ENCODE data around the gene KIR2DL1.
"Not testable (repeated sequence)": the region's sequence is repeated elsewhere in the genome, so short reads cannot be mapped to it uniquely, and the experiment has no call there.

Gene KIR2DL1

DNA sequence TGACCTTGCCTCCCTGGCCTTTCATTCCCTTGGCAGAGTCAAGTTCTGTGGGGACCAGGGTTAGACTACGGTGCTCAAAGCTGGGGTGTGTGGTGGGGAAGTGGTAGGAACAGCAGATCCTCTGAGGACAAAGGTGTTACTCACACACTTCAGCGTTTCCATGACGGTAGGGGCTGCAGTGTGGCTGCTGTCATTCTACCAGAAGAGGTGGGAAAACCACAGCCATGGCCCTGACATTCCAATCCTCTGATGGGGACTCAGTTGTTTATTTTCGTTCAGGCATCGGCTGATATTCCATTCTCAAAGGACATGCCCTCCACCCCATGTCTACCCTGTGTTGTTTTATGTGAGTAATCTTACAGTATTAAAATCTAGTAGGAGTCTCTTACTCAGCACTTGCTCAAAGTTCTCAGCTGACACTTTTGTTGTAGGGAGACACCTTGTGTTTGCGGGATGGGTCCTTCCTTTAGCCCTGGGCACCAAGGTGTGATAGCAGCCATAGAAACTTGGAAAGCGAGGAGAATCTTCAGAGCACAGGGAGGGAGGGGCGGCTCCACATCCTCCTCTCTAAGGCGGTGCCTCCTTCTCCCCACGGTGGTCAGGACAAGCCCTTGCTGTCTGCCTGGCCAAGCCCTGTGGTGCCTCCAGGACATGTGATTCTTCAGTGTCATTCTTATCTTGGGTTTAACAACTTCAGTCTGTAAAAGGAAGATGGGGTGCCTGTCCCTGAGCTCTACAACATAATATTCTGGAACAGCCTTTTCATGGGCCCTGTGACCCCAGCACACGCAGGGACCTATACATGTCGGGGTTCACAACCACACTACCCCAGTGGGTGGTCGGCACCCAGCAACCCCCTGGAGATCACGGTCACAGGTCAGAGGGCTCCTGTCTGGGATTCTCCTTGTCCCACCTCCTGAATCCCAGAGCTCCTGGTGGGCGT, 1.7 kb downstream of the KIR2DL1 start:
- not testable (repeated sequence) for DNase-seq

DNA sequence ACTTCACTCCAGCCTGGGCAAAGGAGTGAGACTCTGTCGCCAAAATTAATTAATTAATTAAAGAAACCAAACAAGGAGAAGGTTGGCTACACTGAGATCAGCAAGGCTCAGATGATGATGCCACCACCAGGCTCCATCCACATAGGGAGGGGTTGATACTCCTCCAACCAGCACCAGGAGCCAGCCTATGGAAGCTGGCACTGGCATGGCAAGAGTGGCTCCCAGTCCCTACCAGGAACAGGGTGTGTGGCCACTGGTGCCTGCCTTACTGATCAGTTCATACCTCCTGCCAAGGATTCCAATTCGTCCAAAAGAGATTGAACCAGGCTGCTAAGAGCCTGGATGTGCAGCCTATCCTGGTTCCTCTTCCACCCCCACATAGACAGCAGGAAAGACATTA, 3.1 kb downstream of the KIR2DL1 start:
- DNase-seq: not testable (repeated sequence)

DNA sequence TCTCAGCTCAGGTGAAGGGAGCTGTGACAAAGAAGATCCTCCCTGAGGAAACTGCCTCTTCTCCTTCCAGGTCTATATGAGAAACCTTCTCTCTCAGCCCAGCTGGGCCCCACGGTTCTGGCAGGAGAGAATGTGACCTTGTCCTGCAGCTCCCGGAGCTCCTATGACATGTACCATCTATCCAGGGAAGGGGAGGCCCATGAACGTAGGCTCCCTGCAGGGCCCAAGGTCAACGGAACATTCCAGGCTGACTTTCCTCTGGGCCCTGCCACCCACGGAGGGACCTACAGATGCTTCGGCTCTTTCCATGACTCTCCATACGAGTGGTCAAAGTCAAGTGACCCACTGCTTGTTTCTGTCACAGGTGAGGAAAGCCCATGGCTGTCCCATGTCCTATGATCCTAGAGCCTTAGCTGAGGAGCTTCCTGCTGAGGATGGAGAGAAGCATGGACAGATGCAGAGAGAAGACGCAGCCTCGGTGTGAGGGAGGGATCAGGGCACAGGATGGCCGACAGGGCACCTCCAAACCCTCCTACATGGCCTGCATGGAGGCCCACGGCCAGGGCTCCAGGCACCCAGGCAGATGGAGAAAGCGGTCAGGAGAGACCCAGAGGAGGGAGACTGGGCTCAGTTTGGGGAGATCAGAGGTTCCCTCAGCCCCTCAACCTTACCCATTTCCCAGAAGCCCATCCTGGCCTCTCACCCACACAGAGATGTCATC, 5.7 kb downstream of the KIR2DL1 start:
- not testable (repeated sequence) for DNase-seq

DNA sequence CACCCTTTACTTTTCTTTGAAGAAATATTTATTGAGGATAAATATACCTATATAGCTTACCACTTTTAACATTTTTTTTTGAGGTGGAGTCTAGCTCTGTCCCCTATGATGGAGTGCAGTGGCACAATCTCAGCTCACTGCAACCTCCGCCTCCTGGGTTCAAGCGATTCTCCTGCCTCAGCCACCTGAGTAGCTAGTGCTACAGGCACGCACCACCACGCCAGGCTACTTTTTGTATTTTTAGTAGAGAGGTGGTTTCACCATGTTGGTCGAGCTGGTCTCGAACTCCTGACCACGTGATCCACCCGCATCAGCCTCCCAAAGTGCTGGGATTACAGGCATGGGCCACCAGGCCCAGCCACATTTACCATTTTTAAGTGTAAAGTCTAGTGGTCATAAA, 6.2 kb downstream of the KIR2DL1 start:
- not testable (repeated sequence) for DNase-seq

DNA sequence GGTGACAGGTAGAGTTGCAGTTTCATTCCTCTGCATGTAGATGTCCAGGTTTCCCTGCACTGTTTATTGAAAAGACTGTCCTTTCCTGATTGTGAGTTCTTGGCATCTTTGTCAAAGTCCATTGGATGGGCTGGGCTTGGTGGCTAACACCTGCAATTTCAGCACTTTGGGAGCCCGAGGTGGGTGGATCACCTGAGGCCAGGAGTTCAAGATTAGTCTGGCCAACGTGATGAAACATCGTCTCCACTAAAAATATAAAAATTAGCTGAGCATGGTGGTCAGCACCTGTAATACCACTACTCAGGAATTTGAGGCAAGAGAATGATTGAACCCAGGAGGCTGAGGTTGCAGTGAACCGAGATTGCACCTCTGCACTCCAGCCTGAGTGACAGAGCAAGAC, 8.3 kb downstream of the KIR2DL1 start:
- not testable (repeated sequence) for DNase-seq

DNA sequence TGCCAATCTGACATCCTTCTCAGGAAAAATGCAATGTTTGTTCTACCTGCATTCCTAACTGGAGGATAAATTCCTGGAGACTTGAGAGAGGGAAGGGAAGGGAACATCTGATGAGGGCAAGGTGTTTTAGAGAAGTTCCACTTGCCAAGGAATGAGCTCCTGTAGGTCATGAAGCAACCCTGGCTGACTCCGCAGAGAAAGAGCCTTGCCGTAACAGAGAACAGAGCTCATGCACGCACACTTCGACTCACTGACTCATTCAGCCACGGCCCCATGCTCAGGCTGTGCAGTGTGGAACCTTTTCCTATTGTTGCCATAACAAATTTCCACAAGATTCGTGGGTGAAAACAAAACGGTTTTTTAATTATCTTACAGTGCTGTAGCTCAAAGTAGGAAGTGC, 9.3 kb downstream of the KIR2DL1 start:
- DNase-seq: peak in 1 of 2 donors; percentile 53

DNA sequence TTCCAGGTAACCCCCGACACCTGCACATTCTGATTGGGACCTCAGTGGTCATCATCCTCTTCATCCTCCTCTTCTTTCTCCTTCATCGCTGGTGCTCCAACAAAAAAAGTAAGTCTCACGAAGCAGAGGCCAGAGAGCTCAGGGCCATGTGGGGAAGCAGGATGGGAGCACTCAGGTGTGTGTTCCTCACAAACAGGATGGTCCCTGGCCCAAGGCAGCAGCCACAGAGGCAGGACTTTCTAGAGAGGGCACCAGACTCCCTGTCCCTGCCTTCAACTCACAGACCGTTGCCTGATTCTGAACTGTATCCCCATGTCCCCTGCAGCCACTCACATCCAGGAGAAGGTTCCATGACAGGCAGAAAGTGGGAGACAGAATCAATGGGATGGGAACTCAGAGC, 13.3 kb downstream of the KIR2DL1 start:
- DNase-seq: not testable (repeated sequence)

DNA sequence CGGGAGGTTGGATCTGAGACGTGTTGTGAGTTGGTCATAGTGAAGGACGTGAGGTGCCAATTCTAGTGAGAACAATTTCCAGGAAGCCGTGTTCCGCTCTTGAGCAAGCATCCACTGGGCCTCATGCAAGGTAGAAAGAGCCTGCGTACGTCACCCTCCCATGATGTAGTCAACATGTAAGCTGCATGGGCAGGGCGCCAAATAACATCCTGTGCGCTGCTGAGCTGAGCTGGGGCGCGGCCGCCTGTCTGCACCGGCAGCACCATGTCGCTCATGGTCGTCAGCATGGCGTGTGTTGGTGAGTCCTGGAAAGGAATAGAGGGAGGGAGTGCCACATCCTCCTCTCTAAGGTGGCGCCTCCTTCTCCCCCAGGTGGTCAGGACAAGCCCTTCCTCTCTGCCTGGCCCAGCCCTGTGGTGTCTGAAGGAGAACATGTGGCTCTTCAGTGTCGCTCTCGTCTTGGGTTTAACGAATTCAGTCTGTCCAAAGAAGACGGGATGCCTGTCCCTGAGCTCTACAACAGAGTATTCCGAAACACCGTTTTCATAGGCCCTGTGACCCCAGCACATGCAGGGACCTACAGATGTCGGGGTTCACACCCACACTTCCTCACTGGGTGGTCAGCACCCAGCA, 16.6 kb downstream of the KIR2DL1 start:
- DNase-seq: not testable (repeated sequence)

DNA sequence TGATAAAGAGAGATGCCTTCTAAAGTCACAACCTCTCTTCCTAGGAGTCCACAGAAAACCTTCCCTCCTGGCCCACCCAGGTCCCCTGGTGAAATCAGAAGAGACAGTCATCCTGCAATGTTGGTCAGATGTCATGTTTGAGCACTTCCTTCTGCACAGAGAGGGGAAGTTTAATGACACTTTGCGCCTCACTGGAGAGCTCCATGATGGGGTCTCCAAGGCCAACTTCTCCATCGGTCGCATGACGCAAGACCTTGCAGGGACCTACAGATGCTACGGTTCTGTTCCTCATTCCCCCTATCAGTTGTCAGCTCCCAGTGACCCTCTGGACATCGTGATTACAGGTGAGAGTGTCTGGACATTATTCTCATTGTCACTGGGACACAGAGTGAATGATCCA, 18.6 kb downstream of the KIR2DL1 start:
- peak in 1 of 2 donors; percentile 51 for DNase-seq

DNA sequence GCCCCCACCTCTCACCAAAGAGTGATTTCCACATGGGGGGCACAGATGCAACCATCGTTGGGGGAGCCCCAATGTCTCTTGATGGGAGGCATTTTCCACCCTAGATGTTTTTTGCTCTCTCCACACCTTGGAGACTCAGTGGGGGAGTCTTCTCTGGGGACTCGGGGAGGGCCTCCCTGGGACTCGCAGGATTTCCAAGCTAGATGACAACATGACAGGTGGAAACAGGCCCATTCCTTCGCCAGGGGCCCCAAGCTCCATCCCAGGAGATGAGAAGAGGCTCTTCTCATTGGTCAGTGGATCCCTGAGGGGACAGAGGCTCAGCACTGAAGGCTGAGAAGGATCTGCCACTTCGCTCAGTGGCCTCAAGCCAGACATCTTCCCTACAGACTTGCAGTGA, 21.1 kb downstream of the KIR2DL1 start:
- DNase-seq: no peak

DNA sequence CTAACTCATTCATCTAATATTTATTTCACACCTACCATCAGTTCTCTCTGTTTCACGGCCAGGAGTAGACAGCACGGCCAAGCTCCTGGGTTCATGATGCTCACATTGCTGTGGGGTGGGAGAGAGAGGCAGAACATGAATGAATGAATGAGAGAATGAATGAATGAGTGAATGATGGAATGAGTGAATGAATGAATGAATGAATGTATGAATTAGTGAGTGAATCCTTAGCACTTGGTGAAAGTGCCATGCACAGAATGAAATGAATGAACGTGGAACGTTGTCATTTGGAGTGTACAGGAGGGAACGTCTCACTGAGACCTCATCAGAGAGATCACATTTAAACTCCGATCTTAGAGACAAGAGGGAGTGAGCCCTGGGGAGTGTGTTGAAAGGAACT, 21.9 kb downstream of the KIR2DL1 start:
- no peak for DNase-seq

DNA sequence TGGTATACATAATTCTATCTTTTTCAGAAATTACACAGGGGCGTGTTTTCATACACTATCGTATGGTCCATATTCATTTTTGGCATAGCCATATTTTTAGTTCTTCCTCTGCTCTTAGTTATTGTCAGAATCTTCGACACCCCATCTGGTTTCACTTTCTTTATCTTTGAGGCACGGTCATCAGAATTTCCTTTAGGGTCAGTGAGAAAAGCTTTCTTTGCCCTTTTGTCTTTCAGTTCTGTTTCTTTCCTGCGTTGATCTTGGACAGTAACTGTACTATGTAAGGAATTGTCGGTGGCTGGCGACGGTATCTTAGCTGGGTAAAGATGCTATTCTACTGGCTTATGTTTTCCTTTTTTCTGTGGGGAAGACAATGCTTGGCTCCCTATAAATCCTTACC, 23.2 kb downstream of the KIR2DL1 start:
- DNase-seq: peak in 1 of 2 donors; percentile 19

DNA sequence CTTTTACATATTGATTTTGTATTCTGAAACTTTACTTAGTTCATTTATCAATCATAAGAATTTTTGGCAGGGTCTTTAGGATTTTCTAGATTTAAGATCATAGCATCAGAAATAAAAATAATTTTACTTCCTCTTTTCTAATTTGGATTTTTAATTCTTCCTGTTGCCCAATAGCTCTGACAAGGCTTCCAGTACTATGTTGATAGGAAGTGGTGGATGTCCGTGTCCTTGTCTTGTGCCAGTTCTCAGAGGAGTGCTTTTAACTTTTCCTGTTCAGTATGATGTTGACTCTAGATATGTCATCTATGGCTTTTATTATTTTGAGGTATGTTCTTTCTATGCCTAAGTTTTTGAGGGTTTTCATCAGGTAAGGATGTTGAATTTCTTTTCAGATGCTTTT, 26.2 kb downstream of the KIR2DL1 start:
- no peak for DNase-seq

DNA sequence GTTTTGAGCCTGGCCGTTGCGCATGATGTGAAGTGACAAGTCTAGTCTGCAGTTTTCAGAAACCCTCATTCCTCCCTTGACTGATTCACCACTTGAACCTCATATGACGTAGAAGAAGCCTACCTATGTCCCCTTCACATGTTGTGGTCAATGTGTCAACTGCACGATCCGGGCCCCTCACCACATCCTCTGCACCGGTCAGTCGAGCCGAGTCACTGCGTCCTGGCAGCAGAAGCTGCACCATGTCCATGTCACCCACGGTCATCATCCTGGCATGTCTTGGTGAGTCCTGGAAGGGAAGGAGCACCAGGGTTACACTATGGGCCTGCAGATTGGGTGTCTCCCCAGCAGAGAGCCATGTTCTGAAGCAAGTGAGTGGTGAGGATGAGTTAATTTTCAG, 33.8 kb downstream of the KIR2DL1 start, which contains the start of gene KIR2DL4:
TSS of gene KIR2DL4 (plus strand) at position 201 of the 400 bp plus-strand sequence. CDS start at position 243, 42 bp downstream.
- DNase-seq: peak in 1 of 2 donors; percentile 17

DNA sequence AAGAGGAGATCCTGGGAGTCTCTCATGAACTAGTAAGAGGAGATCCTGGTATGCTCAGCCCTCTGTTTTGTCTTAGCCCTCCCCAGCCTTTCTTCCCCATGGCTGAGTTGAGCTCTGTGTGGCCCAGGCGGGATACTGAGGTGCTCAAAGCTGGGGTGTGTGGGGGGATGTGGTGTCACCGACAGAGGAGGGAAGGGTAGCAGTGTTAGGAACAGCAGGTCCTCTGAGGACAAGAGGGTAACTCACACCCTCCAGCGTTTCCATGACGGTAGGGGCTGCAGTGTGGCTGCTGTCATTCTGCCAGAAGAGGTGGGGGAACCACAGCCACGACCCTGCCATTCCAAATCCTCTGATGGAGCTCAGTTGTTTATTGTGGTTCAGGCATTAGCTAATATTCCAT, 34.5 kb downstream of the KIR2DL1 start:
- no peak for DNase-seq

DNA sequence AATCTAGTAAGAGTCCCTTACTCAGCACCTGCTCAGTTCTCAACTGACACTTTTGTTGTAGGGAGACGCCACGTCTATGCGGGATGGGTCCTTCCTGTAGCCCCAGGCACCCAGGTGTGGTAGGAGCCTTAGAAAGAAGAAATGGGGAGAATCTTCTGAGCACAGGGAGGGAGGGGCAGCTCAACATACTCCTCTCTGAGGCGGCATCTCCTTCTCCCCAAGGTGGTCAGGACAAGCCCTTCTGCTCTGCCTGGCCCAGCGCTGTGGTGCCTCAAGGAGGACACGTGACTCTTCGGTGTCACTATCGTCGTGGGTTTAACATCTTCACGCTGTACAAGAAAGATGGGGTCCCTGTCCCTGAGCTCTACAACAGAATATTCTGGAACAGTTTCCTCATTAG, 35.0 kb downstream of the KIR2DL1 start:
- DNase-seq: no peak

DNA sequence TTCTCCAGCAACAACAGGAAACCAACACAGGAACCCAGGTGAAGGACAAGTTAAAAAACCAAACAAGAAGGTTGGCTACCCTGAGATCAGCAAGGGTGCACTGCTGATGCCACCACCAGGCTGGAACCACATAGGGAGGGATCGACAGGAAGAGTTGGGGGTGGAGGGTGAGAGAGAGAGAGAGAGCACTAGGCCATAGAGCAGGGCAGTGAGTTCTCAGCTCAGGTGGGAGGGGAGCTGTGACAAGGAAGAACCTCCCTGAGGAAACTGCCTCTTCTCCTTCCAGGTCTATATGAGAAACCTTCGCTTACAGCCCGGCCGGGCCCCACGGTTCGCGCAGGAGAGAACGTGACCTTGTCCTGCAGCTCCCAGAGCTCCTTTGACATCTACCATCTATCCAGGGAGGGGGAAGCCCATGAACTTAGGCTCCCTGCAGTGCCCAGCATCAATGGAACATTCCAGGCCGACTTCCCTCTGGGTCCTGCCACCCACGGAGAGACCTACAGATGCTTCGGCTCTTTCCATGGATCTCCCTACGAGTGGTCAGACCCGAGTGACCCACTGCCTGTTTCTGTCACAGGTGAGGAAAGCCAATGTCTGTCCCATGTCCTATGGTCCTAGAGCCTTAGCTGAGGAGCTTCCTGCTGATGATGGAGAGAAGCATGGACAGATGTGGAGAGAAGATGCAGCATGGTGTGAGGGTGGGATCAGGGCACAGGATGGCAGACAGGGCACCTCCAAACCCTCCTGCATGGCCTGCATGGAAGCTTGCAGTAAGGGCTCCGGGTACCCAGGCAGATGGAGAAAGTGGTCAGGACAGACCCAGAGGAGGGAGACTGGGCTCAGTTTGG, 36.3 kb downstream of the KIR2DL1 start:
- no peak for DNase-seq

DNA sequence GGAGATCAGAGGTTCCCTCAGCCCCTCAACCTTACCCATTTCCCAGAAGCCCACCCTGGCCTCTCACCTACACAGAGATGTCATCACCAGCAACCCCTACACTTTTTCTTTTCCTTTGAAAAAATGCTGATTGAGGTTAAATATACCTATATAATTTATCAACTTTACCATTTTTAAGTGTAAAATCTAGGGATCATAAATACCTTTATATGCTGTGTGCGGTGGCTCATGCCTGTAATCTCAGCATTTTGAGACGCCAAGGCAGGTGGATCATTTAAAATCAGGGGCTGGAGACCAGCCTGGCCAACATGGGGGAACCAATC, 36.9 kb downstream of the KIR2DL1 start:
- no peak for DNase-seq

DNA sequence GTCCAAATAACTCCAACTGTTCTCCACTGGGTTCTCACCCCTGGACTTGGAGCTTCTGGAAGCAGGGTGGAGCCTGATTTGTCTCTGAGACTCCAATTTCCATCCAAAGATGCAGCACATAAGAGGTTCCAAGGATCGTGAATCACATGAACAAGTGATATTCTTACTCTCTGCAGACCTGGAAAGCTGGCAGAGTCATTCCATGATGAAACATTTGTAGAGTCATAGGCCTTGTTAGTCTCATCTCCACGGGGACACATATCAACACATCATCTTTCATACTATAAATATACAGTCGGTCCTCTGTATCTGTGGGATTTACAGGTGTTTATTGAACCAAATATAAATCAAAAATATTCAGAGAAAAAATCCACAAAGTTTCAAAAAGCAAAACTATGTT, 45.0 kb downstream of the KIR2DL1 start:
- DNase-seq: not testable (repeated sequence)

DNA sequence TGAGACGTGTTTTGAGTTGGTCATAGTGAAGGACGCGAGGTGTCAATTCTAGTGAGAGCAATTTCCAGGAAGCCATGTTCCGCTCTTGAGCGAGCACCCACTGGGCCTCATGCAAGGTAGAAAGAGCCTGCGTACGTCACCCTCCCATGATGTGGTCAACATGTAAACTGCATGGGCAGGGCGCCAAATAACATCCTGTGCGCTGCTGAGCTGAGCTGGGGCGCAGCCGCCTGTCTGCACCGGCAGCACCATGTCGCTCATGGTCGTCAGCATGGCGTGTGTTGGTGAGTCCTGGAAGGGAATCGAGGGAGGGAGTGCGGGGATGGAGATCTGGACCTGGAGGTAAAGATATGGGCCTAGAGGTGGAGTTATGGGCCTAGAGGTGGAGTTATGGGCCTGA, 46.7 kb downstream of the KIR2DL1 start, which contains the start of gene KIR3DL1:
TSS of gene KIR3DL1 (plus strand) at position 218 of the 400 bp plus-strand sequence.
- peak in 1 of 2 donors; percentile 3 for DNase-seq

DNA sequence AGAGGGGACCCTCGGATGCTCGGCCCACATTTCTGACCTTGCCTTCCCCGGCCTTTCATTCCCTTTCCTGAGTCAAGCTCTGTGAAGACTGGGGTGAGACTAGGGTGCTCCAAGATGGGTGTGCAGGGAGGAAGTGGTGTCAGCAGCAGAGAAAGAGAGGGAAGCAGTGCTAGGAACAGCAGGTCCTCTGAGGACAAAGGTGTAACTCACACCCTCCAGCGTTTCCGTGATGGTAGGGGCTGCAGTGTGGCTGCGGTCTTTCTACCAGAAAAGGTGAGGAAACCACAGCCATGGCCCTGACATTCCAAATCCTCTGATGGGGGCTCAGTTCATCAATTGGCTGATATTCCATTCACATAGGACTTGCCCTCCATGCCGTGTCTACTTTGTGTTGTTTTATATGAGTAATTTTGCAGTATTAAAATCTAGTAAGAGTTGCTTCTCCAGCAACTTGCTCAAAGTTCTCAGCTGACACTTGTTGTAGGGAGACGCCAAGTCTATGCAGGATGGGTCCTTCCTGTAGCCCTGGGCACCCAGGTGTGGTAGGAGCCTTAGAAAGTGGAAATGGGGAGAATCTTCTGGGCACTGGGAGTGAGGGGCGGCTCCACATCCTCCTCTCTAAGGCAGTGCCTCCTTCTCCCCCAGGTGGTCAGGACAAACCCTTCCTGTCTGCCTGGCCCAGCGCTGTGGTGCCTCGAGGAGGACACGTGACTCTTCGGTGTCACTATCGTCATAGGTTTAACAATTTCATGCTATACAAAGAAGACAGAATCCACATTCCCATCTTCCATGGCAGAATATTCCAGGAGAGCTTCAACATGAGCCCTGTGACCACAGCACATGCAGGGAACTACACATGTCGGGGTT, 48.3 kb downstream of the KIR2DL1 start:
- DNase-seq: no peak

All from CD4-positive, alpha-beta T cell treated with Interferon alpha-2 for 1 hour (primary cell).